Measurements from ENCODE around the gene RASGRP3.
A peak's percentile ranks its signal among the peaks of the same experiment; 100 is the strongest.
"Not testable (repeated sequence)": the region's sequence is repeated elsewhere in the genome, so short reads cannot be mapped to it uniquely, and the experiment has no call there.

RASGRP3 gene

GRCh38 chr2:33458248-33458819, 18.1 kb upstream of the RASGRP3 start:
- TF ChIP-seq, protein P1, sequence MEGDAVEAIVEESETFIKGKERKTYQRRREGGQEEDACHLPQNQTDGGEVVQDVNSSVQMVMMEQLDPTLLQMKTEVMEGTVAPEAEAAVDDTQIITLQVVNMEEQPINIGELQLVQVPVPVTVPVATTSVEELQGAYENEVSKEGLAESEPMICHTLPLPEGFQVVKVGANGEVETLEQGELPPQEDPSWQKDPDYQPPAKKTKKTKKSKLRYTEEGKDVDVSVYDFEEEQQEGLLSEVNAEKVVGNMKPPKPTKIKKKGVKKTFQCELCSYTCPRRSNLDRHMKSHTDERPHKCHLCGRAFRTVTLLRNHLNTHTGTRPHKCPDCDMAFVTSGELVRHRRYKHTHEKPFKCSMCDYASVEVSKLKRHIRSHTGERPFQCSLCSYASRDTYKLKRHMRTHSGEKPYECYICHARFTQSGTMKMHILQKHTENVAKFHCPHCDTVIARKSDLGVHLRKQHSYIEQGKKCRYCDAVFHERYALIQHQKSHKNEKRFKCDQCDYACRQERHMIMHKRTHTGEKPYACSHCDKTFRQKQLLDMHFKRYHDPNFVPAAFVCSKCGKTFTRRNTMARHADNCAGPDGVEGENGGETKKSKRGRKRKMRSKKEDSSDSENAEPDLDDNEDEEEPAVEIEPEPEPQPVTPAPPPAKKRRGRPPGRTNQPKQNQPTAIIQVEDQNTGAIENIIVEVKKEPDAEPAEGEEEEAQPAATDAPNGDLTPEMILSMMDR (IDR thresholded peaks at IDR 0.05; ENCODE audit: low read depth, low read length): no peak

DNA sequence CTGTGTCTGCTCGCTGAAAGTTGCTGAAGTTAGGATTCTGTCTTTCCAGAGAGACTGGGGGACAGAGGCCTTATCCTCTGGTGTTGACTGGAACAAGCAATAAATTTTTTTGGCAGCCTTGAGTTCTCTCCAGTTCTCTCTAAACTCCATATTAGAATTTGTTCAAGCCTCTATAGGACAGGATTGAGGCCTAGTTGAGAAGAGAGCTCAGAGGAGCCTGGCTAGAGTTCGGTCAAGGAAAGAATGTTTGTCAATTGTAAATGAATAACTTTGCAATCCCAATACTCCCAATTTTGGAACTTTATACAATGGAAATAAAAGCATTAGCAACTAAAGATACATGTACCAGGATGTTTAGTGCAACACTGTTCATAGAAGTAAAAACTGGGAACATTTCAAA, 16.7 kb upstream of the RASGRP3 start:
- no peak for DNase-seq (ENCODE audit: extremely low read depth, low read depth)
- TF ChIP-seq, protein P1 (IDR thresholded peaks at IDR 0.05; ENCODE audit: low read depth, low read length): no peak

More at GRCh38 chr2:33458248-33458819, 18.1 kb upstream of the RASGRP3 start:
- no peak for DNase-seq (ENCODE audit: extremely low read depth, low read depth)

- not testable (repeated sequence) for DNase-seq (ENCODE audit: extremely low read depth, low read depth)
These were observed 13.9 kb upstream of the RASGRP3 start for GRCh38 chr2:33462512-33462911.

- no peak for DNase-seq (ENCODE audit: extremely low read depth, low read depth)
- TF ChIP-seq, protein P1 (IDR thresholded peaks at IDR 0.05; ENCODE audit: low read depth, low read length): no peak
These were observed 9.0 kb upstream of the RASGRP3 start for GRCh38 chr2:33467413-33467812.

DNA sequence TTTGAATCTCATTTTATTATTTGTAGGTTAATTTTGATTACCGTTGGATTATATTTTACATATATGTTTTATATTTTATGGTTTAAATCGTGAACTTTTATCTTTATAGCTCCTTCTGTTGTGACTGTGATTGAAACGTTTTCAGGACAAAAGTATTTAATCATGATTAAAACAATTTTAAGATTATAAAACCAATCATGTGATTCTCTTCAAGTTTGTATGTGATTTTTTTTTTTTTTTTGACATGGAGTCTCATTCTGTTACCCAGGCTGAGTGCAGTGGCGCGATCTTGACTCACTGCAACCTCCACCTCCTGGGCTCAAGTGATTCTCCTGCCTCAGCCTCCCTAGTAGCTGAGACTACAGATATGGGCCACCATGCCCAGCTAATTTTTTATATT, 7.2 kb upstream of the RASGRP3 start:
- no peak for DNase-seq (ENCODE audit: extremely low read depth, low read depth)
- TF ChIP-seq, protein P1 (IDR thresholded peaks at IDR 0.05; ENCODE audit: low read depth, low read length): no peak

GRCh38 chr2:33475224-33476130, 972 bp upstream of the RASGRP3 start:
- TF ChIP-seq, protein P1 (IDR thresholded peaks at IDR 0.05; ENCODE audit: low read depth, low read length): peak; percentile 83
- peak; percentile 56 for DNase-seq (ENCODE audit: extremely low read depth, low read depth)

- TF ChIP-seq, protein P1 (IDR thresholded peaks at IDR 0.05; ENCODE audit: low read depth, low read length): no peak
- DNase-seq (ENCODE audit: extremely low read depth, low read depth): no peak
These were observed 343 bp downstream of the RASGRP3 start for GRCh38 chr2:33476793-33477190.
